HEK293 (cell line): ENCODE data around the gene SLC48A1.

Source experiments
- ZNF169 ChIP-seq: fragments of 450-650 bp; formaldehyde crosslinking; IDR thresholded peaks from 2 replicates; pipeline ENCODE4 v1.5.1; 2016; ENCODE audit warnings: missing biosample characterization, missing genetic modification characterization
- ZNF530 ChIP-seq: fragments of 450-650 bp; formaldehyde crosslinking; IDR thresholded peaks from 2 replicates; pipeline ENCODE4 v1.5.1; 2016; ENCODE audit warnings: low read depth, missing biosample characterization, missing genetic modification characterization
- ZNF580 ChIP-seq: fragments of 450-650 bp; formaldehyde crosslinking; IDR thresholded peaks from 2 replicates; pipeline ENCODE4 v1.5.1; 2016; ENCODE audit warnings: missing biosample characterization, missing genetic modification characterization
- TF ChIP-seq, protein P1 (sequence below): fragments of 450-650 bp; formaldehyde crosslinking; IDR thresholded peaks from 2 replicates; pipeline ENCODE4 v1.5.1; 2016; ENCODE audit warnings: missing biosample characterization, missing genetic modification characterization

DNA sequence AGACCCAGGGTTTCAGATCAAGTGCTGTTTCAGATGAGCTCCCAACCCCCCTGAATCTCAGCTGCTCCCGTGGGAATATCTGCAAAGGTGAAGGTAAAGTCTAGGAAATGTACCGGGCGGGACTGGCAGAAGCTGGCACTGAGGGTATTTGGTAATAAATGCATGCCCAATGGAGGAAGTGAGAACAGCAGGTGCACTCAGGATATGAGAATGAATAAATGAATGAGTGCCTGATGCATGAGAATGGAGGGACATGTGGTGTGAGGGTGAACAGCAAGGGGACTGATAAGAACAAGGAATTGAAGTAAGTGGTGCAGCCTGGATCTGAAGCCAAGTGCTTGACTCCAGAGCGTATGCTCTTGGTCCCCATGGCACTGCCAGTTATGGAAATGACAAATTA, 25.9 kb upstream of the SLC48A1 start:
- no peak for TF ChIP-seq ZNF169 (tag by site-specific recombination)
- TF ChIP-seq ZNF530 (tag by site-specific recombination), result no peak
- no peak for TF ChIP-seq ZNF580
- TF ChIP-seq, protein P1, sequence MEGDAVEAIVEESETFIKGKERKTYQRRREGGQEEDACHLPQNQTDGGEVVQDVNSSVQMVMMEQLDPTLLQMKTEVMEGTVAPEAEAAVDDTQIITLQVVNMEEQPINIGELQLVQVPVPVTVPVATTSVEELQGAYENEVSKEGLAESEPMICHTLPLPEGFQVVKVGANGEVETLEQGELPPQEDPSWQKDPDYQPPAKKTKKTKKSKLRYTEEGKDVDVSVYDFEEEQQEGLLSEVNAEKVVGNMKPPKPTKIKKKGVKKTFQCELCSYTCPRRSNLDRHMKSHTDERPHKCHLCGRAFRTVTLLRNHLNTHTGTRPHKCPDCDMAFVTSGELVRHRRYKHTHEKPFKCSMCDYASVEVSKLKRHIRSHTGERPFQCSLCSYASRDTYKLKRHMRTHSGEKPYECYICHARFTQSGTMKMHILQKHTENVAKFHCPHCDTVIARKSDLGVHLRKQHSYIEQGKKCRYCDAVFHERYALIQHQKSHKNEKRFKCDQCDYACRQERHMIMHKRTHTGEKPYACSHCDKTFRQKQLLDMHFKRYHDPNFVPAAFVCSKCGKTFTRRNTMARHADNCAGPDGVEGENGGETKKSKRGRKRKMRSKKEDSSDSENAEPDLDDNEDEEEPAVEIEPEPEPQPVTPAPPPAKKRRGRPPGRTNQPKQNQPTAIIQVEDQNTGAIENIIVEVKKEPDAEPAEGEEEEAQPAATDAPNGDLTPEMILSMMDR (tag by site-specific recombination), result no peak
